SK-N-SH (cell line): ENCODE data around the gene GNA14.

Source experiments
- TF ChIP-seq, protein P1 (sequence below): IDR thresholded peaks from 2 replicates; pipeline ENCODE4 v1.6.1; 2012; ENCODE audit warnings: mild to moderate bottlenecking, low read depth, low read length, moderate library complexity
- TF ChIP-seq, protein P2 (sequence below): fragments of 150-350 bp; IDR thresholded peaks from 2 replicates; pipeline ENCODE4 v1.6.1; 2016; ENCODE audit warnings: mild to moderate bottlenecking, low read depth, low read length
- TF ChIP-seq, protein P3 (sequence below): IDR thresholded peaks from 2 replicates; pipeline ENCODE4 v1.4.0; 2012; ENCODE audit warnings: low read depth

DNA sequence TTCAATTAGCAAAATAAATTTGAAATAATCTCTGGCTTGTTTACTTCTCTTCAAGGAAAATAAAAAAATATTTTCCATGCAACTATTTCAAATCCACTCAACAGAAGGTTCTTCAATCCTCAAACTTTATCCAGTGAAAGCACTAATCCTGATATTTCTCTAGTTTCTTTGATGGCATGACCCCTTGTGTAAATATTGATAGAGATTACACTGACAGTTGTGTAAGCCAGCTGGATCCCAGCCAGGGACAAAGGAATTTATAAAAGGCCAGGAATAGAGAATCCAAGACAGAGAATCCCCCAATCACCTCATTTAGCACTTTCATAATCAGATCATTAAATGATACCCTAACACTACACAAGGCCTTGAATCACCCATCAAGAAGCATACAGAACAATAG lies 135.2 kb downstream of the GNA14 start:
- TF ChIP-seq, protein P1, sequence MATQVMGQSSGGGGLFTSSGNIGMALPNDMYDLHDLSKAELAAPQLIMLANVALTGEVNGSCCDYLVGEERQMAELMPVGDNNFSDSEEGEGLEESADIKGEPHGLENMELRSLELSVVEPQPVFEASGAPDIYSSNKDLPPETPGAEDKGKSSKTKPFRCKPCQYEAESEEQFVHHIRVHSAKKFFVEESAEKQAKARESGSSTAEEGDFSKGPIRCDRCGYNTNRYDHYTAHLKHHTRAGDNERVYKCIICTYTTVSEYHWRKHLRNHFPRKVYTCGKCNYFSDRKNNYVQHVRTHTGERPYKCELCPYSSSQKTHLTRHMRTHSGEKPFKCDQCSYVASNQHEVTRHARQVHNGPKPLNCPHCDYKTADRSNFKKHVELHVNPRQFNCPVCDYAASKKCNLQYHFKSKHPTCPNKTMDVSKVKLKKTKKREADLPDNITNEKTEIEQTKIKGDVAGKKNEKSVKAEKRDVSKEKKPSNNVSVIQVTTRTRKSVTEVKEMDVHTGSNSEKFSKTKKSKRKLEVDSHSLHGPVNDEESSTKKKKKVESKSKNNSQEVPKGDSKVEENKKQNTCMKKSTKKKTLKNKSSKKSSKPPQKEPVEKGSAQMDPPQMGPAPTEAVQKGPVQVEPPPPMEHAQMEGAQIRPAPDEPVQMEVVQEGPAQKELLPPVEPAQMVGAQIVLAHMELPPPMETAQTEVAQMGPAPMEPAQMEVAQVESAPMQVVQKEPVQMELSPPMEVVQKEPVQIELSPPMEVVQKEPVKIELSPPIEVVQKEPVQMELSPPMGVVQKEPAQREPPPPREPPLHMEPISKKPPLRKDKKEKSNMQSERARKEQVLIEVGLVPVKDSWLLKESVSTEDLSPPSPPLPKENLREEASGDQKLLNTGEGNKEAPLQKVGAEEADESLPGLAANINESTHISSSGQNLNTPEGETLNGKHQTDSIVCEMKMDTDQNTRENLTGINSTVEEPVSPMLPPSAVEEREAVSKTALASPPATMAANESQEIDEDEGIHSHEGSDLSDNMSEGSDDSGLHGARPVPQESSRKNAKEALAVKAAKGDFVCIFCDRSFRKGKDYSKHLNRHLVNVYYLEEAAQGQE = no peak
- TF ChIP-seq, protein P2, sequence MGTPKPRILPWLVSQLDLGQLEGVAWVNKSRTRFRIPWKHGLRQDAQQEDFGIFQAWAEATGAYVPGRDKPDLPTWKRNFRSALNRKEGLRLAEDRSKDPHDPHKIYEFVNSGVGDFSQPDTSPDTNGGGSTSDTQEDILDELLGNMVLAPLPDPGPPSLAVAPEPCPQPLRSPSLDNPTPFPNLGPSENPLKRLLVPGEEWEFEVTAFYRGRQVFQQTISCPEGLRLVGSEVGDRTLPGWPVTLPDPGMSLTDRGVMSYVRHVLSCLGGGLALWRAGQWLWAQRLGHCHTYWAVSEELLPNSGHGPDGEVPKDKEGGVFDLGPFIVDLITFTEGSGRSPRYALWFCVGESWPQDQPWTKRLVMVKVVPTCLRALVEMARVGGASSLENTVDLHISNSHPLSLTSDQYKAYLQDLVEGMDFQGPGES = no peak
- TF ChIP-seq, protein P3, sequence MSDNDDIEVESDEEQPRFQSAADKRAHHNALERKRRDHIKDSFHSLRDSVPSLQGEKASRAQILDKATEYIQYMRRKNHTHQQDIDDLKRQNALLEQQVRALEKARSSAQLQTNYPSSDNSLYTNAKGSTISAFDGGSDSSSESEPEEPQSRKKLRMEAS = no peak
